ENCODE results near the gene ZCWPW1. TPM values are rescaled to one million over a fixed set of nuclear protein-coding genes. Genes with fewer than 3 reads are reported as not detected.
"Not testable (repeated sequence)": the region's sequence is repeated elsewhere in the genome, so short reads cannot be mapped to it uniquely, and the experiment has no call there.

ZCWPW1 gene
- total RNA-seq, 3 donors from 2014 or later = 3.9 to 12.6 (median 8.6) TPM

DNA sequence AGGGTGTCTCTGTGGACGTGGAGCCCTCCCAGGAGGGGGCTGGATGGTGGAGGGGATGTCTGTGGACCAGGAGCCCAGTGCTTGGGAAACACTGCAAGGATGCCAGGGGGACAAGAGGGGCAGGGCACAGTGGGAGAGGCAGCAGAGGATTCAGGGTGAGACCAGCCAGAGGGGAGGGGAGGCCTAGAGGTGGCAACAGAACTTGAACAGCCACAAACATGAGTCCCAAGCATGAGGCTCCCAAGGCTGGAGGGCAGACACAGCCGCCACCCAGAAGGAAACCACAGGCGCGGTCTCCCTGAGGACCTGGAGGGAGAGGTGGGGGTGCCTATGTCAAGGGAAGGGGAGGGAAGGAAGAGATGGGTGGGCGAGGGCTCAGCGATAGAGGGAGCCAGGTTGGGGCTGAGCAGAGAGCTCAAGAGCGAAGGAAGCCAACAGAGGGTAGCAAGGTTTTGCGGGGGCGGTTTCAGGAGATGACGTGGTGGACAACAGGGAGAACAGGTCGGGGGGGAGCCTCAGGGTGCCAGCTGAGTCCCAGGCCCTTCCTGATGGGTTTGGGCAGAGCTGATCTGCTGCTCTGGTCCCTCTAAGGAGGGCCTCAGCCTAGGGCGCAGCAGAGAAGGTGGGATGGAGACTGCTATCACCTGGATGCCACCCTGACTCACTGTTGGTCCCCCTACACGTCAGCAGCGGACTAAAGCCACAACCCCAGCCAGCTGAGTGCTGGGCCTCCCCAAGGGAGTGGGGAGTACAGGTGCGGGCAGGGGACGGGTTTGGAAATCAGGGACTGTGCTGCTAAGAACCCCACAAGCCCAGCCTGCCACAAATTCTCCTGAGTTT is 61.9 kb downstream of the ZCWPW1 start:
- Histone ChIP-seq H3K27ac (peak overlapping the region in 1 of 2 donors; percentile 7), H3K4me1 (no peaks in the 10 kb centered on the region), H3K9me3 (no peaks in the 10 kb centered on the region), H3K36me3 (no peaks in the 10 kb centered on the region), H3K27me3 (no peaks in the 10 kb centered on the region), H3K4me3 (no peak overlapping the region)
- TF ChIP-seq, protein P1, sequence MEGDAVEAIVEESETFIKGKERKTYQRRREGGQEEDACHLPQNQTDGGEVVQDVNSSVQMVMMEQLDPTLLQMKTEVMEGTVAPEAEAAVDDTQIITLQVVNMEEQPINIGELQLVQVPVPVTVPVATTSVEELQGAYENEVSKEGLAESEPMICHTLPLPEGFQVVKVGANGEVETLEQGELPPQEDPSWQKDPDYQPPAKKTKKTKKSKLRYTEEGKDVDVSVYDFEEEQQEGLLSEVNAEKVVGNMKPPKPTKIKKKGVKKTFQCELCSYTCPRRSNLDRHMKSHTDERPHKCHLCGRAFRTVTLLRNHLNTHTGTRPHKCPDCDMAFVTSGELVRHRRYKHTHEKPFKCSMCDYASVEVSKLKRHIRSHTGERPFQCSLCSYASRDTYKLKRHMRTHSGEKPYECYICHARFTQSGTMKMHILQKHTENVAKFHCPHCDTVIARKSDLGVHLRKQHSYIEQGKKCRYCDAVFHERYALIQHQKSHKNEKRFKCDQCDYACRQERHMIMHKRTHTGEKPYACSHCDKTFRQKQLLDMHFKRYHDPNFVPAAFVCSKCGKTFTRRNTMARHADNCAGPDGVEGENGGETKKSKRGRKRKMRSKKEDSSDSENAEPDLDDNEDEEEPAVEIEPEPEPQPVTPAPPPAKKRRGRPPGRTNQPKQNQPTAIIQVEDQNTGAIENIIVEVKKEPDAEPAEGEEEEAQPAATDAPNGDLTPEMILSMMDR (IDR thresholded peaks at IDR 0.05) = no peak
- no peak for TF ChIP-seq POLR2AphosphoS5 (IDR thresholded peaks at IDR 0.05)
- no peak for TF ChIP-seq POLR2A (IDR thresholded peaks at IDR 0.05)
- intact Hi-C loops (cut with DNase I; ENCODE audit: low total_unique reads) = no loop called here
- no peak for DNase-seq (ENCODE audit: low spot score in 2 of 2)

DNA sequence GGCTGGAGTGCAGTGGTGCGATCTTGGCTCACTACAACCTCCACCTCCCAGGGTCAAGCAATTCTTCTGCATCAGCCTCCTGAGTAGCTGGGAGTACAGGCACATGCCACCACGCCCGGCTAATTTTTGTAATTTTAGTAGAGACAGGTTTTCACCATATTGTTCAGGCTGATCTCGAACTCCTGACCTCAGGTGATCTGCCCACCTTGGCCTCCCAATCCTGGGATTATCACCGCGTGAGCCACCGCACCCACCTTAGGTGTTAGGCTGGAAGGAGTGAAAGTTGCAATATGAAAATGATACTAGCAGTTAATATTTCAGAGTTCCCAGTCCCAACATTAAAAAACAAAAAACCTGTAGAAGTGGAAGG is 62.5 kb downstream of the ZCWPW1 start:
- DNase-seq (ENCODE audit: low spot score in 2 of 2); H3K4me1 ChIP-seq; intact Hi-C loops (cut with DNase I; ENCODE audit: low total_unique reads); H3K4me3 ChIP-seq; H3K27me3 ChIP-seq; H3K36me3 ChIP-seq; H3K9me3 ChIP-seq: not testable (repeated sequence)
- H3K27ac ChIP-seq = peak overlapping the region in 1 of 2 donors; percentile 7

DNA sequence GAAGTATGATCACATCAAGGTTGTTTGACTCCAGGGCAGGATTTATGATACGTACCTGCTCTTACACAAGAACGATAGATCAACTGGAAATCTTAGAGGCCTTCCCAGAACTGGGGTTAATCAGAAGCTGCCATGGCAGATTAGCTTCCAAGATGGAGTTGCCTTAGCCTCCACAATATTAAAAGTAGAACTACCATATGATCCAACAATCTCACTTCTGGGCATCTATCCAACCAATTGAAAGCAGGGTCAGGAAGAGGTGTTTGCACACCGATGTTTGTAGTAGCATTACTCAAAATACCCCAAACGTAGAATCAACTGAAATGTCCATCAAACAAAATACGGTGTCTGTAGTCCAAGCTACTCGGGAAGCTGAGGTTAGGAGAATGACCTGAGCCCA is 64.0 kb downstream of the ZCWPW1 start:
- no peaks in the 10 kb centered on the region for H3K27me3 ChIP-seq
- no peak overlapping the region for H3K4me3 ChIP-seq
- H3K4me1 ChIP-seq = no peaks in the 10 kb centered on the region
- no peak for DNase-seq (ENCODE audit: low spot score in 2 of 2)
- no peak overlapping the region for H3K27ac ChIP-seq
- TF ChIP-seq, protein P1 (IDR thresholded peaks at IDR 0.05) = no peak
- TF ChIP-seq POLR2A (IDR thresholded peaks at IDR 0.05) (no peak), POLR2AphosphoS5 (IDR thresholded peaks at IDR 0.05) (no peak)
- intact Hi-C loops (cut with DNase I; ENCODE audit: low total_unique reads) = no loop called here
- no peaks in the 10 kb centered on the region for H3K9me3 ChIP-seq
- H3K36me3 ChIP-seq = no peaks in the 10 kb centered on the region

DNA sequence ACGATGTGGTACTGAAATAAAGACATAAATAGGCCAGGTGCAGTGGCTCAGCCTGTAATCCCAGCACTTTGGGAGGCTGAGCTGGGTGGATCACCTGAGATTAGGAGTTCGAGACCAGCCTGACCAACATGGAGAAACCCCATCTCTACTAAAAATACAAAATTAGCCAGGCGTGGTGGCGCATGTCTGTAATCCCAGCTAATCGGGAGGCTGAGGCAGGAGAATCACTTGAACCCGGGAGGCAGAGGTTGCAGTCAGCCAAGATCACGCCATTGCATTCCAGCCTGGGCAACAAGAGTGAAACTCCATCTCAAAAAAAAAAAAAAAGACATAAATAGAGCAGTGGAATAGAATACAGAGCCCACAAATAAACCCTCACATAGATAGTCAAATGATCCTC is 64.7 kb downstream of the ZCWPW1 start:
- intact Hi-C loops (cut with DNase I; ENCODE audit: low total_unique reads); DNase-seq (ENCODE audit: low spot score in 2 of 2); H3K9me3 ChIP-seq; H3K4me1 ChIP-seq; H3K27me3 ChIP-seq; H3K4me3 ChIP-seq; H3K36me3 ChIP-seq; H3K27ac ChIP-seq: not testable (repeated sequence)

DNA sequence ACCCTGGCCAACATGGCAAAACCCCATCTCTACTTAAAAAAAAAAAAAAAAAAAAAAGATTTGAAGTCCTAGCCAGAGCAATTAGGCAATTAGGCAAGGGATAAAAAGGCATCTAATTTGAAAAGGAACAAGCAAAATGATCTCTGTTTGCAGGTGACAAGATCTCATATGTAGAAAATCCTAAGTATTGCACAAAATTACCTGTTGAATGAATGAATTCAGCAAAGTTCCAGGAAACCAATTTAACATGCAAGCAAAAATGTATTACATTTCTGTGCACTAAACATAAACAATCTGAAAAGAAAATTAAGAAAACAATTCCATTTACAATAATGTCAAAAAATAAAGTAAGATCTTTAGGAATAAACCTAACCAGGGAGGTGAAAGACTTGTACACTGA is 65.4 kb downstream of the ZCWPW1 start:
- H3K36me3 ChIP-seq = no peaks in the 10 kb centered on the region
- intact Hi-C loops (cut with DNase I; ENCODE audit: low total_unique reads) = no loop called here
- no peak overlapping the region for H3K4me3 ChIP-seq
- H3K27me3 ChIP-seq = no peaks in the 10 kb centered on the region
- no peak for DNase-seq (ENCODE audit: low spot score in 2 of 2)
- no peaks in the 10 kb centered on the region for H3K4me1 ChIP-seq
- H3K27ac ChIP-seq = no peak overlapping the region
- H3K9me3 ChIP-seq = no peaks in the 10 kb centered on the region
- no peak for TF ChIP-seq POLR2A (IDR thresholded peaks at IDR 0.05)

DNA sequence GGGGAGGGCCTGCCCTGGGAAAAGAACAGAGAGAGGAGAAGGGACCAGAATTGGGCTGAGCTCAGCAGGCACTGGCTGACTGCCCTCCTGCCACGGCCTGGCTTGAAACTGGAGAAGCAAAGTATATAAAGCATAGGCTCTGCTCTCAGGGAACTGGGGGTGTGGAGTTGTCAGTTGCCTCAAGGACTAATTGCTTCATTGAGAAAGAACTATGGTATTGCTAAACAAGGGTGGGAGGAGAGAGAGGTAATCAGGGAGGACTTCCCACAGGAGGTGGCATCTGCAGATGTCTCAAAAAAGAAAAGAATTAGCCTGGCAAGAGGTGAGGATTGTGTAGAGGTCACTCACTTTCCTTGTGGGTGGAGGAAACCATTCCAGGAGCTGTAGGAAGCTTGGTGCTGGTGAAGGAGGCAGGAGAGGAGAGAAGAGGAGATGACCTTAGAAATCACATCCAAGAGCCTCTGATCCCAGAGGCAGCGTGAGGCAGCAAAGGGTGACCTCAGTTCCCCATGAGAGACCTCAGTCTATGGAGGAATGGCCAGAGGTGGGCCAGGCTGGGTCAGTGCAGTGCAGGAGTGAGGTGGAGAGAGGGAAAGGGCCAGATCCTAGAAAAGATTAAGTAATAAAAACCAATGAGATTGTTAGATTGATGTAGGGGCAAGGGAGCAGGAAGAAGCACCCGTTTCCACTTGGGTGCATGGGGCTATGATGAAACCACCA is 68.2 kb downstream of the ZCWPW1 start:
- no peak overlapping the region for H3K4me3 ChIP-seq
- no peak for DNase-seq (ENCODE audit: low spot score in 2 of 2)
- no peaks in the 10 kb centered on the region for H3K27me3 ChIP-seq
- intact Hi-C loops (cut with DNase I; ENCODE audit: low total_unique reads) = no loop called here
- no peaks in the 10 kb centered on the region for H3K9me3 ChIP-seq
- H3K27ac ChIP-seq = no peak overlapping the region
- no peak for TF ChIP-seq POLR2AphosphoS5 (IDR thresholded peaks at IDR 0.05)
- TF ChIP-seq, protein P1 (IDR thresholded peaks at IDR 0.05) = no peak
- TF ChIP-seq POLR2A (IDR thresholded peaks at IDR 0.05) = no peak
- peaks cover 4% of the 10 kb centered on the region for H3K36me3 ChIP-seq
- H3K4me1 ChIP-seq = no peaks in the 10 kb centered on the region
